MM.1S (cell line): Measurements from ENCODE around the gene SEPTIN5.

Experiments used
- DNase-seq: peaks from one replicate; pipeline ENCODE4 v3.0.0-alpha.2; 2015
- H2AFZ ChIP-seq: fragments of 300-600 bp; sonication (generic); 2 replicates; pipeline ENCODE4 v1.6.0; 2016; ENCODE audit warnings: antibody characterized with exemption, low read length
- H3F3A ChIP-seq: fragments of 300-600 bp; sonication (generic); 2 replicates; pipeline ENCODE4 v1.6.1; 2016; ENCODE audit warnings: mild to moderate bottlenecking, antibody characterized with exemption, low read length, moderate library complexity, mixed read lengths; ENCODE audit not compliant: insufficient read depth
- H3K27ac ChIP-seq: fragments of 300-600 bp; sonication (generic); 2 replicates; pipeline ENCODE4 v1.5.1; 2016; ENCODE audit warnings: mild to moderate bottlenecking, low read length
- H3K27me3 ChIP-seq: fragments of 300-600 bp; sonication (generic); replicated peaks from 2 replicates; pipeline ENCODE4 v1.6.0; 2016; ENCODE audit warnings: low read length; ENCODE audit not compliant: insufficient read depth
- H3K36me3 ChIP-seq: fragments of 300-600 bp; sonication (generic); replicated peaks from 2 replicates; pipeline ENCODE4 v1.6.1; 2016; ENCODE audit warnings: mild to moderate bottlenecking, low read length, mixed read lengths; ENCODE audit not compliant: insufficient read depth
- H3K4me1 ChIP-seq: fragments of 300-600 bp; sonication (generic); 2 replicates; pipeline ENCODE4 v1.6.1; 2016; ENCODE audit warnings: low read length, mixed read lengths
- H3K4me2 ChIP-seq: fragments of 300-600 bp; sonication (generic); 2 replicates; pipeline ENCODE4 v1.6.0; 2016; ENCODE audit warnings: low read depth, low read length
- H3K4me3 ChIP-seq: fragments of 300-600 bp; sonication (generic); 2 replicates; pipeline ENCODE4 v1.5.1; 2016; ENCODE audit warnings: low read length, mixed read lengths
- H3K79me2 ChIP-seq: fragments of 300-600 bp; sonication (generic); 2 replicates; pipeline ENCODE4 v1.6.1; 2016; ENCODE audit warnings: mixed run types, low read length, mixed read lengths
- H3K9ac ChIP-seq: fragments of 300-600 bp; sonication (generic); 2 replicates; pipeline ENCODE4 v1.6.1; 2016; ENCODE audit warnings: low read length, mixed read lengths
- H3K9me2 ChIP-seq: fragments of 300-600 bp; sonication (generic); replicated peaks from 2 replicates; pipeline ENCODE4 v1.6.1; 2016; ENCODE audit warnings: mild to moderate bottlenecking, low read length, mixed read lengths; ENCODE audit not compliant: insufficient read depth
- H3K9me3 ChIP-seq: fragments of 300-600 bp; sonication (generic); replicated peaks from 2 replicates; pipeline ENCODE4 v1.6.1; 2016; ENCODE audit warnings: mild to moderate bottlenecking, low read length, mixed read lengths; ENCODE audit not compliant: insufficient read depth
- H4K20me1 ChIP-seq: fragments of 300-600 bp; sonication (generic); 2 replicates; pipeline ENCODE4 v1.6.1; 2016; ENCODE audit warnings: mild to moderate bottlenecking, low read length, moderate library complexity, mixed read lengths; ENCODE audit not compliant: insufficient read depth
- CTCF ChIP-seq: fragments of 300-600 bp; sonication (generic); IDR thresholded peaks from 2 replicates; pipeline ENCODE4 v1.5.1; 2016; ENCODE audit warnings: antibody characterized with exemption, low read length, mixed read lengths
- EZH2 ChIP-seq: fragments of 300-600 bp; sonication (generic); optimal IDR thresholded peaks from 2 replicates; pipeline ENCODE3; 2017; ENCODE audit warnings: low read depth, mild to moderate bottlenecking, antibody characterized with exemption, low read length, mixed read lengths
- EZH2phosphoT487 ChIP-seq: fragments of 300-600 bp; sonication (generic); IDR thresholded peaks from 2 replicates; pipeline ENCODE4 v1.6.1; 2018; ENCODE audit warnings: antibody characterized with exemption, low read length

SEPTIN5 gene

GRCh38 chr22:19717691-19718455 is 3.6 kb downstream of the SEPTIN5 start:
- H3K9me2 ChIP-seq: no peaks in the 10 kb centered on the region
- peaks cover 76% of the 10 kb centered on the region for H3K27me3 ChIP-seq
- H2AFZ ChIP-seq: peak overlapping the region; percentile 63; the same call in 1 of the 2 replicates
- H3K4me2 ChIP-seq: peak overlapping the region; percentile 84
- H3F3A ChIP-seq: no peaks in the 10 kb centered on the region
- no peaks in the 10 kb centered on the region for H3K36me3 ChIP-seq
- H3K27ac ChIP-seq: no peak overlapping the region
- no peak overlapping the region for H3K9ac ChIP-seq
- no peaks in the 10 kb centered on the region for H3K79me2 ChIP-seq
- no peaks in the 10 kb centered on the region for H4K20me1 ChIP-seq
- peak overlapping the region; percentile 54; the same call in 1 of the 2 replicates for H3K4me3 ChIP-seq
- TF ChIP-seq EZH2 (no peak), EZH2phosphoT487 (no peak), CTCF (peak; percentile 54)
- peak; percentile 55 for DNase-seq
- H3K9me3 ChIP-seq: no peaks in the 10 kb centered on the region
- H3K4me1 ChIP-seq: no peaks in the 10 kb centered on the region

- H4K20me1 ChIP-seq: no peaks in the 10 kb centered on the region
- H3K4me3 ChIP-seq: peak overlapping the region; percentile 54
- H3K4me2 ChIP-seq: peak overlapping the region; percentile 84; the same call in 1 of the 2 replicates
- H3K36me3 ChIP-seq: no peaks in the 10 kb centered on the region
- H3K9ac ChIP-seq: no peak overlapping the region
- 0 out of 2 replicates have a peak overlapping the region, but pooled peaks have one; percentile 58 for H2AFZ ChIP-seq
- no peak for DNase-seq
- no peaks in the 10 kb centered on the region for H3K9me3 ChIP-seq
- no peak overlapping the region for H3K27ac ChIP-seq
- H3K4me1 ChIP-seq: no peaks in the 10 kb centered on the region
- H3K79me2 ChIP-seq: no peaks in the 10 kb centered on the region
- H3K9me2 ChIP-seq: no peaks in the 10 kb centered on the region
- H3F3A ChIP-seq: no peaks in the 10 kb centered on the region
- no peak for TF ChIP-seq EZH2
- TF ChIP-seq EZH2phosphoT487: no peak
- no peak for TF ChIP-seq CTCF
- H3K27me3 ChIP-seq: peaks cover 76% of the 10 kb centered on the region
Observed at GRCh38 chr22:19718456-19719049, 4.2 kb downstream of the SEPTIN5 start.

GRCh38 chr22:19719050-19719482 is 4.8 kb downstream of the SEPTIN5 start:
- no peak overlapping the region for H2AFZ ChIP-seq
- no peak overlapping the region for H3K4me3 ChIP-seq

More at GRCh38 chr22:19719050-19719482, 4.8 kb downstream of the SEPTIN5 start:
- Histone ChIP-seq H3K9me3 (no peaks in the 10 kb centered on the region), H3K27ac (no peak overlapping the region), H3K79me2 (no peaks in the 10 kb centered on the region), H4K20me1 (no peaks in the 10 kb centered on the region), H3K9ac (no peak overlapping the region), H3F3A (no peaks in the 10 kb centered on the region), H3K4me2 (no peak overlapping the region), H3K36me3 (no peaks in the 10 kb centered on the region), H3K9me2 (no peaks in the 10 kb centered on the region), H3K4me1 (no peaks in the 10 kb centered on the region), H3K27me3 (peaks cover 74% of the 10 kb centered on the region)
- no peak for TF ChIP-seq EZH2phosphoT487
- TF ChIP-seq CTCF: no peak
- TF ChIP-seq EZH2: no peak
- no peak for DNase-seq
